ENCODE measurements around the gene LIN37.
"Not testable (repeated sequence)": the region's sequence is repeated elsewhere in the genome, so short reads cannot be mapped to it uniquely, and the experiment has no call there.

The LIN37 gene

DNA sequence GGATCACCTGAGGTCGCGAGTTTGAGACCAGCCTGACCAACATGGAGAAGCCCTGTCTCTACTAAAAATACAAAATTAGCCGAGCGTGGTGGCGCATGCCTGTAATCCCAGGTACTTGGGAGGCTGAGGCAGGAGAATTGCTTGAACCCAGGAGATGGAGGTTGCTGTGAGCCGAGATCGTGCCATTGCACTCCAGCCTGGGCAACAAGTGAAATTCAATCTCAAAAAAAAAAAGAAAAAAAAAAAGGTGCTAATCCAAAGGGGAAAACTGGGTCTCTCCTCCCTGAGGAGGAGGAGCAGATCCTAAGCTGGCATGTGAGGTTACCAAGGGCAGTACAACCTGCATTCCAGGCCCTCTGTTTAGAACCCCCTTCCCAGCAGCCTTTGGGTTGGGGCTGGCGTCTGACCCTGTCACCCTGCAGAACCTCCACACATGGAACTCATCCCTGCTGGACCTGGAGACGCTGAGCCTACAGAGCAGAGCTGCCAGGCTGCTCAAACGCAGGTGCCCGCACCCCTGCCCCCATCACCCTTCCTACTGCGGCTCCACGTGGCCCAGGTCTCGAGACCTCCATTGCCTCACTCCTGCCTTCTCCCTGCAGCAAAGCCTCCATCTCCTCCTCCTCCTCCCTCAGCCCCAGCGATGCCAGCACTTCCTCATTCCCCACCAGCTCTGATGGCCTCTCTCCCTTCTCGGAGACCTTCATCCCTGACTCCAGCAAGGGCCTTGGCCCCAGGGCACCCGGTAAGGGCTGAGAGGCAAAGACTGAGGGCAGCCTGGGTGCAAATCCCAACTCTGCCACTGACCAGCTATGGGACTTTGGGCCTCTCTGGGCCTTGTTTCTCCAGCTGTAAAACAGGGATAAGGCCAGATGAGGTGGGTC lies 16.3 kb downstream of the LIN37 start:
- FAIRE-seq = no peak
- TF ChIP-seq CTCF (IDR thresholded peaks at IDR 0.05; ENCODE audit: insufficient read depth, missing control alignments) = no peak
- no peak for DNase-seq (ENCODE audit: insufficient read length, low spot score)

GRCh38 chr19:35766571-35767104 lies 18.3 kb downstream of the LIN37 start:
- no peak for TF ChIP-seq CTCF (IDR thresholded peaks at IDR 0.05; ENCODE audit: insufficient read depth, missing control alignments)
- DNase-seq (ENCODE audit: insufficient read length, low spot score) (no peak), FAIRE-seq (no peak)

DNA sequence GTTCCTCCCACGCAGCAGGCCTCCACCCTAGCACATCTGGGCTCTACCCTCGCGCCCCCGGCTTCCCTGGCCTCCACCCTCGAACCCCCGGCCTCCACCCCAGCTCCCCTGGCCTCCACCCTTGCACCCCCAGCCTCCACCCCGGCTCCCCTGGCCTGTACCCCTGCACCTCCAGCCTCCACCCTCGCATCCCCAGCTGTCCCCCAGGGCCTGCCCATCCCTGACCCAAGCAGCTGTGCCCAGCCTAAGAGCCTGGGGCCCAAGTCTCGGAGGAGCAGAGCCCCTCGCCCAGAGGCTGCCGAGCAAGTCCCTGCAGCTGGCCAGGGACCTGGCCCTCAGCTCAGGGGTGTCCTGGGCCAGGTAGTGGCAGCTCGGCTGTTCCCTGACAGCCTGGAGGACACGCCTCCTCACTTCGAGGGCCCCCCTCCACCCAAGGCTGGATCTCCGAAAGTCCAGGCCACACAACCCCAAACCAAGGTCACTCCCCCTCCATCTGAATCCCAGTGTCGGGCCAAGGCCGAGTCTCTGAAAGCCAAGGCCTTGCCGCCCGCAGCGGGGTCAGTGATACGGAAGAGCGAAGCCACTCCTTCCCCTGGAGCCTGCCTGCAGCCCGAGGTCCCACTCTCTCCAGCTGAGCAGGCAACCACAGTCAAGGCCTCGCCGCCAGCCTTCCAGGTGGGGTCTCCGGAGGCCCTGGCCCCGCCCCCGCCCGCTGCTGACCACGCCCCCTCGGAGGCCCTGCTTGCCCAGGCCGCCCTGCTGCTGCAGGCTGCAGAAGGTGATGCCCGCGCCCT lies 19.1 kb downstream of the LIN37 start:
- no peak for FAIRE-seq
- no peak for DNase-seq (ENCODE audit: insufficient read length, low spot score)
- no peak for TF ChIP-seq CTCF (IDR thresholded peaks at IDR 0.05; ENCODE audit: insufficient read depth, missing control alignments)

DNA sequence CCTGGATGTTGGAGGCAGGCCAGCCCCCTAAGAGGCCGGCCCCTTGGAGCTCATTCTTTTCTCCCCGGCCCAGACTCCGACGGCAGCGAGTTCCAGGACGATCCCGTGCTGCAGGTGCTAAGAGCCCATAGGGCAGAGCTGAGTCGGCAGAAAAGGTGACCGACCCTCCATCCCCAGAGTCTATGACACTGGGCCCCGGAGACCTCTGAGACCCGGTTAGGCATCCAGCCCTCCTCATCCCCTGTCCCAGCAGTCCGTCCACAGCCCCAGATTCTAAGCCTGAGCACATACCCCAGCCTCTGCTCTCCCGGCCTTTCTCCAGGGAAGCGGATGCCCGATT lies 19.7 kb downstream of the LIN37 start:
- DNase-seq (ENCODE audit: insufficient read length, low spot score) (no peak), FAIRE-seq (no peak)
- no peak for TF ChIP-seq CTCF (IDR thresholded peaks at IDR 0.05; ENCODE audit: insufficient read depth, missing control alignments)

- FAIRE-seq; DNase-seq (ENCODE audit: insufficient read length, low spot score): not testable (repeated sequence)
Observed at GRCh38 chr19:35772362-35772761, 24.0 kb downstream of the LIN37 start.

DNA sequence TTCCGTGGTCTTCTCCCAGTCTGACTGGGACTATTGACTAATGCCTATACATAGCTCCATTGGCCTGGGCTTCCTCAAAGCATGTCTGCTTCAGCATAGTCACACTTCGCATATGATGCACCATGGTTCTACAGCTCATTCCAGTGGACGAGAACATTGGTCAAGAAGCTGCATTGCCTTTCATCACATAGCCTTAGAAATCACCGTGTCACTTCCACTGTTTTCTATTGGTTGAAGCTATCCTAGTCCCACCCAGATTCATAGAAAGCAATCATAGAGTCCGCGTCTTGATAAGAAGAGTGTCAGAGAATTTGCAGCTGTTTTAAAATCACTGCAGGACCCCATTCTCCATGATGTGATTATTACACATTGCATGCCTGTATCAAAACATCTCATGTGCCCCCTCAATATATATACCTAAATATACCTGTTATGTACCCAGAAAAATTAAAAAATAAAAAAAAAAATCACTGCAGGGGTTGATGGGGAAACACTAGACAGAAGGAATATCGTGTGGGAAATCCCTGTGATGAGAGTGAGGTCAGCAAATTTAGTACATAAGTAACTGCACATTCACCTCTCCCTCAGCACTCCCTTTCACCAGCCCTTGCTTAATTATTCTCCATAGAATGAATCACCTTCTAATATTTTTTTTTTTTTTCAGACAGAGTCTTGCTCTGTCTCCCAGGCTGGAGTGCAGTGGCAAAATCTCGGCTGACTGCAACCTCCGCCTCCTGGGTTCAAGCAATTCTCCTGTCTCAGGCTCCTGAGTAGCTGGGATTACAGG lies 24.8 kb downstream of the LIN37 start:
- no peak for TF ChIP-seq CTCF (IDR thresholded peaks at IDR 0.05; ENCODE audit: insufficient read depth, missing control alignments)
- DNase-seq (ENCODE audit: insufficient read length, low spot score) (no peak), FAIRE-seq (no peak)

Data from D721Med (cell line).